PC-3 (cell line): ENCODE measurements around the gene SEC22C.

ENCODE experiments used
- EZH2 ChIP-seq: fragments of 300-600 bp; sonication (generic); IDR thresholded peaks from one replicate; pipeline ENCODE4 v1.6.1; 2017; ENCODE audit warnings: antibody characterized with exemption, mild to moderate bottlenecking, low read length; ENCODE audit not compliant: unreplicated experiment
- EZH2phosphoT487 ChIP-seq: fragments of 300-600 bp; sonication (generic); IDR thresholded peaks from 2 replicates; pipeline ENCODE4 v1.6.1; 2018; ENCODE audit warnings: mild to moderate bottlenecking, antibody characterized with exemption, low read length, borderline replicate concordance
- TF ChIP-seq, protein P1 (sequence below): fragments of 300-600 bp; sonication (generic); conservative IDR thresholded peaks from 2 replicates; pipeline ENCODE4 v1.5.1; 2017; ENCODE audit warnings: antibody characterized with exemption, low read depth, mild to moderate bottlenecking, low read length

DNA sequence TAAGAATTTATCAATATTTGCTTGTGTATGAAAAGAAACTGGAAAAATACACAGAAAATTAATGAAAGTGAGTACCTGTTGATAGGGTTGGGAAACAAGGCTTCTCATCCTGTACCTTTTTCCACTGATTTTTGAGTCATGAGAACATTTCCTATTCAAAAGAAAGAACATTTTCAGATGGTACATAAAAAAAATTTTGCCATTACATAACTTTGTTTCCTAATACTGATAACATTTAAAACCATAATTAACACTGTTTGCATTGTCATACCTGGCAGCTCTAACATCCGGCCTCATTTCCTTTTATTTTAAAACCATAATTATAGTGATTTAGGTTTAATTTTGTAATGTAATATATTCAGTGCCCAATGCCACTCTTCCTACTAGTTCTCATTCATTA, 30.4 kb upstream of the SEC22C start:
- TF ChIP-seq, protein P1, sequence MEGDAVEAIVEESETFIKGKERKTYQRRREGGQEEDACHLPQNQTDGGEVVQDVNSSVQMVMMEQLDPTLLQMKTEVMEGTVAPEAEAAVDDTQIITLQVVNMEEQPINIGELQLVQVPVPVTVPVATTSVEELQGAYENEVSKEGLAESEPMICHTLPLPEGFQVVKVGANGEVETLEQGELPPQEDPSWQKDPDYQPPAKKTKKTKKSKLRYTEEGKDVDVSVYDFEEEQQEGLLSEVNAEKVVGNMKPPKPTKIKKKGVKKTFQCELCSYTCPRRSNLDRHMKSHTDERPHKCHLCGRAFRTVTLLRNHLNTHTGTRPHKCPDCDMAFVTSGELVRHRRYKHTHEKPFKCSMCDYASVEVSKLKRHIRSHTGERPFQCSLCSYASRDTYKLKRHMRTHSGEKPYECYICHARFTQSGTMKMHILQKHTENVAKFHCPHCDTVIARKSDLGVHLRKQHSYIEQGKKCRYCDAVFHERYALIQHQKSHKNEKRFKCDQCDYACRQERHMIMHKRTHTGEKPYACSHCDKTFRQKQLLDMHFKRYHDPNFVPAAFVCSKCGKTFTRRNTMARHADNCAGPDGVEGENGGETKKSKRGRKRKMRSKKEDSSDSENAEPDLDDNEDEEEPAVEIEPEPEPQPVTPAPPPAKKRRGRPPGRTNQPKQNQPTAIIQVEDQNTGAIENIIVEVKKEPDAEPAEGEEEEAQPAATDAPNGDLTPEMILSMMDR = no peak
- TF ChIP-seq EZH2 = no peak
- no peak for TF ChIP-seq EZH2phosphoT487
